Stimulated activated CD8-positive, alpha-beta memory T cell treated with anti-CD3 and anti-CD28 coated beads, Interleukin-4, amount 100 ng/mL, for 24 hours (primary cell): ENCODE data around the gene SHTN1.

ENCODE experiments used
- DNase-seq: peaks from one replicate; pipeline ENCODE4 v3.0.0-alpha.2; 2020; ENCODE audit warnings: low read depth

SHTN1 gene

GRCh38 chr10:116984202-116984990 is 20.6 kb downstream of the SHTN1 start:
- no peak for DNase-seq

GRCh38 chr10:116980041-116980440 is 24.9 kb downstream of the SHTN1 start:
- DNase-seq: no peak

- DNase-seq: no peak
These were observed 26.1 kb downstream of the SHTN1 start for GRCh38 chr10:116978901-116979300.

GRCh38 chr10:116974456-116975005 is 30.5 kb downstream of the SHTN1 start:
- no peak for DNase-seq

- no peak for DNase-seq
These were observed 31.0 kb downstream of the SHTN1 start for GRCh38 chr10:116973946-116974455.

GRCh38 chr10:116973371-116973905 is 31.5 kb downstream of the SHTN1 start:
- DNase-seq: no peak

GRCh38 chr10:116972131-116972530 is 32.9 kb downstream of the SHTN1 start:
- DNase-seq: no peak

GRCh38 chr10:116970050-116970449 is 34.9 kb downstream of the SHTN1 start:
- no peak for DNase-seq

GRCh38 chr10:116968331-116968730 is 36.7 kb downstream of the SHTN1 start:
- DNase-seq: no peak

- no peak for DNase-seq
These were observed 43.4 kb downstream of the SHTN1 start for GRCh38 chr10:116961406-116962251.

- DNase-seq: no peak
These were observed 44.8 kb downstream of the SHTN1 start for GRCh38 chr10:116960066-116960776.

- DNase-seq: no peak
These were observed 52.3 kb downstream of the SHTN1 start for GRCh38 chr10:116952729-116953128.

- DNase-seq: no peak
These were observed 56.5 kb downstream of the SHTN1 start for GRCh38 chr10:116948530-116948870.

GRCh38 chr10:116947841-116948529 is 57.0 kb downstream of the SHTN1 start:
- no peak for DNase-seq

- no peak for DNase-seq
These were observed 60.1 kb downstream of the SHTN1 start for GRCh38 chr10:116944911-116945310.

- no peak for DNase-seq
These were observed 73.2 kb downstream of the SHTN1 start for GRCh38 chr10:116931806-116932205.

- no peak for DNase-seq
These were observed 78.6 kb downstream of the SHTN1 start for GRCh38 chr10:116926426-116926825.

GRCh38 chr10:116925056-116925455 is 79.9 kb downstream of the SHTN1 start:
- DNase-seq: no peak

GRCh38 chr10:116919706-116920105 is 85.3 kb downstream of the SHTN1 start:
- no peak for DNase-seq

GRCh38 chr10:116919164-116919563 is 85.8 kb downstream of the SHTN1 start:
- DNase-seq: no peak

- DNase-seq: no peak
These were observed 86.4 kb downstream of the SHTN1 start for GRCh38 chr10:116918583-116918982.
